AML-193 (cell line): ENCODE data around the gene LYPD5.
A peak's percentile ranks its signal among the peaks of the same experiment; 100 is the strongest.
"Not testable (repeated sequence)": the region's sequence is repeated elsewhere in the genome, so short reads cannot be mapped to it uniquely, and the experiment has no call there.

ENCODE experiments used
- DNase-seq, 2 experiments: peaks; one replicate each; lab custom pipeline; 2025; lab: John Stamatoyannopoulos, UW

LYPD5 gene

GRCh38 chr19:43806401-43806800 is 4.2 kb upstream of the LYPD5 start:
- DNase-seq, result not testable (repeated sequence)

DNA sequence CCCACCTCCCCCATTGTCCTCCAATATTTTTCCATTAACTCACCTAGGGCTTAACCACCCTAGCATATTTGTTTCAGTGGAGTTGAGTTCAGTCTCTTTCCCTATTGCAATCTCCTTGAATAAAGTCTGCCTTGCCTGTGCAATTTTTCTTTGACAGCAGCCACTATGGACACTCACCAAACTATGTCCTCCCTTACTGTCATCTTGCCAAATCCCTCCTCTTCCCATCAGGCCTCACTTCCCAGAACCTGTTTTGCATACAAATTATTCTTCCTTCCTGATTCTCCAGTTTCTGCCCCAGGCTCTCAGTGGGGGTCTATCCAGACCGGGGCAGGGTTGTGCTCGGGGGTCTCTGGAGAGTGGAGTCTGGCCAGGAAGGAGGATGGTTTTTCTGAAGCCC is 2.2 kb upstream of the LYPD5 start:
- DNase-seq, result no peak

- DNase-seq, result no peak
Observed at GRCh38 chr19:43799502-43800142, 2.6 kb downstream of the LYPD5 start.

DNA sequence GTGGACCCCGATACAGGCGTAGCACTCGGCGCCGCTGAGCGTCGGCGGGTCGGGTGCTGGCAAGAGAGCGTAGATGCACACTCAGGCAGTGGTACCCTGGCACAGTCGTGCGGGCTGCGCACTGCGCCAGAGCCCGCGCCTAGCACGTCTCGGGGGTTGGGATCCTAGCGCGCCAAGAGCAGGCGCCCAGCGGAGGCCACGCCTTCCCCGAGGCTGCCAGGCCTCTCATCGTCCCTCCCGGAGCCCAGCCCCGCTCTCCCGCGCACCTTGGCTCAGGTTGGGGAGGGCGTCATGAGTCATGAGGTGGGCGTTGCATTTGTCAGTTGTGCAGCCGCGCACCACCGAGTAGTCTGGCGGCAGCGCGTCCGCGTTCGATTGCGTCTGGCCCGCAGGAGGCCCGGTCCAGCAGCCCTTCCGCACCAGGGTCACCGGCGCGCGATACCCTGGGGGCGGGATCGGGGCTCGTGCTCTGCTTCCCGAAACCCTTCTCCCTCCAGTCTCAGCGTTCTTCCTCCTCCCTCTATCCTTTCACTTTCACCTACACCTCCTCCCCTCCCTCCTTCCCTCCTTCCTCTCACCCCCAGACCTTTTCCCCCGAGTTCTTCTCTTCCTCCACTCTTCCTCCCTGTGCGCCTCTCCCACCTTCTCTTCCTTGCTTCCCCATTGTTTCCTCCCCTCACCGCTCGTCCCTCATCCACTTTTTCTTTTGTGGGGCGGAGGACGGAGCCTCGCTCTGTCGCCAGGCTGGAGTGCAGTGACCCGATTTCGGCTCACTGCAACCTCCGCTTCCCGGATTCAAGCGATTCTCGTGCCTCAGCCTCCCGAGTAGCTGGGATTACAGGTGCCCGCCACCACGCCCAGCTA is 3.5 kb downstream of the LYPD5 start:
- DNase-seq, result no peak

- DNase-seq, result no peak
Observed at GRCh38 chr19:43798026-43798545, 4.2 kb downstream of the LYPD5 start.

GRCh38 chr19:43797556-43797955 is 4.7 kb downstream of the LYPD5 start:
- DNase-seq, result no peak

DNA sequence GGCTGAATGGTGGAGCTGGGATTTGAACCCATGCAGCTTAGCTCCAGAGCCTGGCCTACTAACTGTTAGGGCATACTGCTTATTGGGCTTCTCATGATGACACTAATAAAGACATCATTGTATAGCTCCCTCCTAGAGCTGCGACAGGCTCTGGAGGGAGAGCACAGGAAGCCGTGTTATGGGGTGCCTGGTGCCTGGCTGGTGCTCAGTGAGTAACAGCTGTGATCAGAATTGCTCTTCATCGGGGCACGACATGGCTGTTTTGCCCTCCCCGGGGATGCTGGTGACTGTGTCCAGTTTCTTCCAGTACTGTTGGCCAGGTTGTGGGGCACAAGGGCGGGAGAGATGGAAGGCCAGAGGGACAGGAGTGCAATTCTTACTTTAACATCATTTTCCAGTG is 5.1 kb downstream of the LYPD5 start:
- DNase-seq, result no peak

GRCh38 chr19:43790587-43790986 is 11.7 kb downstream of the LYPD5 start:
- no peak for DNase-seq

DNA sequence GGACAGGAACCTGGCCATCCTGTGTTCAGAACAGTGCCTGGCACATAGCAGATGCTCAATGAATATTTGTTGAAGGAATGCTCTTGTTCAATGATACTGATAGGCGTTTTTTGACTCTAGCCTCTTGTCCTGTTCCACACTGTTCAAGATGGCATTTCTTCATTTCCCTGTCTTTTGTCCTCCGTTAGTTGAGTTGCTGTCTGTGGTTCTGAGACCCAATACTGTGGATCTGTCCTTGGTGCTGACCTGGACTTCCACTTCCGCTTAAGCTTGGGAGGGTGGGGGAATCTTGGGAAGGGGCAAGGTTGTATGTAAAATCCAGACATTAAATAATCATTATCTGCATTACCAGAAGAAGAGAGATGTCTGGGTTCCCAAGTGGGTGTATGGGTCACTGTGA is 13.2 kb downstream of the LYPD5 start:
- DNase-seq, result peak in 1 of 2 experiments; percentile 25

DNA sequence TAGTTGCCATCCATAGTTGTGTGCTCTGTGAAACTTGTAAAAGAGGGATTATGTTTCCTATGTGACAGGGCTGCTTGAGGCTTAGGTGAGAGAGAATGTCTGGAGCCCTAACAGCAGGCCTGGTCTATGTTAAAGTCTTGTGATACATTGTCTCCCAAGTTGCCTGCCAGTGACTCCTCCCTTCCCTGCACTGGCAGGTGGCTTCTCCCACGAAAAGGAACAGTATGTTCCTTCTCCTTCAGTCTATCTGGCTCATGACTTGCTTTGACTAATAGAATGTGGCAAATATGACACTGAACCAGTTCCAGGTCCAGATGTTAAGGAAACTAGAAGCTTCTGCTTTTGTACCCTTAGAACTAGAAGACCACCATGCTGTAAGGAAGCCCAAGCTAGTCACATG is 15.6 kb downstream of the LYPD5 start:
- no peak for DNase-seq

- peak; percentile 76 to 79 for DNase-seq
Observed at GRCh38 chr19:43784981-43785808, 17.1 kb downstream of the LYPD5 start.

DNA sequence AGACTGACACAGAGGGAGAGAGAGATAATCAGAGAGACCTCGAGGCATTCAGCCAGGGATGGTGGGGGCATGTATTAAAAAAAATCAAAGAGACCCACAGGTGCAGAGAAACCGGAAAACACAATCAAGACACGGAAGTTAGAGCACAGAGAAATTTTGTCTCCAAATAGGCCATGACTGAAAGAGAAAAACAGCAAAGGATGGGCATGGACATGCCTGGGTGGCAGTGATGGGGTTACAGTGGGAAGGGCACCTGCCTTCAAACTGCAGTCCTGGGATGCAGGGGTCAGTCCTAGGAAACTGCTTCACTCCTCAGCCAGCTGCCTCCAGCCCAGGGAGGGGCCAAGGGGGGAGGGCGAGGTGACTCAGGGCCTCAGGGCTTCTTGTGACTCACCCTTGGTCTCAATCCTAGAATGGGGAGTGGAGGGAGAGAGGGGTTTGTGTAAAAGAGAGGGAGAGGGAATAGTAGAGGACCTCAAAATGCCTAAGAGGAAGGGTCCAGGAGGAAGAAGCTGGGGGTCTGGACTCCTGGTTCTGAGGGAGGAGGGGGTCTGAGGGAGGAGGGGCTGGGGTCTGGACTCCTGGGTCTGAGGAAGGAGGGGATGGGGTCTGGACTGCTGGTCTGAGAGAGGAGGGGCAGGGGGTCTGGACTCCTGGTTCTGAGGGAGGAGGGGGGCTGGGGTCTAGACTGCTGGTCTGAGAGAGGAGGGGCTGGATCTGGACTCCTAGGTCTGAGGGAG is 17.8 kb downstream of the LYPD5 start:
- DNase-seq, result peak in 1 of 2 experiments; percentile 5

GRCh38 chr19:43783636-43784035 is 18.6 kb downstream of the LYPD5 start:
- DNase-seq, result no peak

GRCh38 chr19:43782689-43783231 is 19.5 kb downstream of the LYPD5 start:
- DNase-seq, result no peak

- no peak for DNase-seq
Observed at GRCh38 chr19:43782311-43782660, 20.0 kb downstream of the LYPD5 start.

DNA sequence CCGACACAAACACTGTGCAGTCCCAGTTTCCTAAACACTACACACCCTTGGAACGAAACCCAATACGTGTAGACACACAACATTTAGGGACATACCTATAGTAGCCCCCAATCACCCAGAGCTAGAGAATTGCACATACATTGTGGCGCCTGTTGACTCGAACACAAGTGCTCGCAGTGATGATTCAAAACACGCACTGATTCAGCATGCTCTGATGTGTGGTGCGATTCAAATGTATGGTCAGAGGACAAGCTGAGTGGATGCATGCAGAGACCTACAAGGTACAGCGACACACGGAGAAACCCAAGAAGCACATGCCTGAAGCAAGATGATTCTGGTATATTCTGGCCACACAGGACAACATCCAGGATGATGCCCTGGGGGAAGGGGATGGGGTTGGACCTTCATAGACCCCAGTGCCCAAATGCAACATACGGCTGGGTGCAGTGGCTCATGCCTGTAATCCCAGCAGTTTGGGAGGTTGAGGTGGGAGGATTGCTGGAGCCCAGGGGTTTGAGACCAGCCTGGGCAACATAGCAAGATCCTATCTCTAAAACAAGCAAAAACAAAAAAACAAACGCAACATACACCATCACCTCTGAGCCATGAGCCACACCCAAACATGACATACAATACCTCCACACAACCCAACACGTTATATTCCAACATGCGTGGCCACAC is 20.5 kb downstream of the LYPD5 start:
- DNase-seq, result no peak

GRCh38 chr19:43780706-43781525 is 21.3 kb downstream of the LYPD5 start, which contains the start of gene KCNN4:
Gene KCNN4 (minus strand): TSS chr19:43780973. CDS start chr19:43780861, 112 bp downstream.
- peak; percentile 43 to 46 for DNase-seq

DNA sequence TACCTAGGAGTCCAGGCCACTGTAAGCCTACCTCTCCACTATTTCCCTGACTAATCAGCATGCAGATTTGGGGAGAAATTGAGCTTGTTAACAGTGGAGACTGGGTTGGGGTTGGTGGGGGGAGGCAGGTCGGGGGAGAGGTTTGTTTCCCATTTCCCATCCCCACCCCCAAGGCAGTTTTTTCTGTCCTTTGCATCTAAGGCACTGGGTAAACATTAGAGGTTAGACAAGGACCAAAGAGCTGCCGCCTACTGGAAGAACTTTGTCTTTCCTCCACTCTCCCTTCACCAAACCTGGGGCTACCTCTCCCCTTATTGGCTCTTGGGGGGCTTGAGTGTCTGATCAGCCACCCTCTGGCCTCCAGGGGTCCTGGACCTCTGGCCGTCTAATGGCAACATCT is 22.4 kb downstream of the LYPD5 start:
- DNase-seq, result peak; percentile 60 to 62

GRCh38 chr19:43779147-43779819 is 23.0 kb downstream of the LYPD5 start:
- DNase-seq, result peak; percentile 40 to 51
